ENCODE data around the gene CTCF. TPM values are rescaled to one million over a fixed set of nuclear protein-coding genes. Genes with fewer than 3 reads are reported as not detected.

Gene CTCF
- total and polyA plus RNA-seq, 12 donors: 11.9 to 31.0 (median 23.8) TPM

- ATAC-seq (no peak), DNase-seq (no peak)
- Histone ChIP-seq H3K36me3 (no peaks in the 10 kb centered on the region), H3K27ac (peak overlapping the region; percentile 99 to 100 (median 100)), H3K9me3 (no peaks in the 10 kb centered on the region), H3K4me3 (peak overlapping the region in 6 of 10 donors; percentile 95 to 100 (median 98)), H3K4me1 (peaks cover 6 to 46% (median 34%) of the 10 kb centered on the region in 9 donors), H3K27me3 (no peaks in the 10 kb centered on the region)
- TF ChIP-seq CTCF (IDR thresholded peaks at IDR 0.05): no peak
- 74 to 78% methylated on average over 8 of the region's 8 CpGs for WGBS, 2 donors
- intact Hi-C loops (cut with DNase I): loop anchor here in 8 of 10 donors (5.0 to 10.0 kb wide), 6 partner anchors 81 to 281 kb away; partner anchors contain the start of genes C16orf86 (in 2 of the 8), ENKD1 (in 2 of the 8), ACD (in 1 of the 8) and PARD6A (in 1 of the 8)
Observed at GRCh38 chr16:67560827-67561342, 1.4 kb upstream of the CTCF start.

- WGBS, 2 donors: 10 to 11% methylated on average over 8 of the region's 8 CpGs
- H3K27me3 ChIP-seq: no peaks in the 10 kb centered on the region
- intact Hi-C loops (cut with DNase I): loop anchor here in 8 of 10 donors (5.0 to 10.0 kb wide), 6 partner anchors 81 to 281 kb away; partner anchors contain the start of genes C16orf86 (in 2 of the 8), ENKD1 (in 2 of the 8), ACD (in 1 of the 8) and PARD6A (in 1 of the 8)
- H3K36me3 ChIP-seq: no peaks in the 10 kb centered on the region
- DNase-seq: no peak
- no peak for ATAC-seq
- H3K27ac ChIP-seq: peak overlapping the region; percentile 99 to 100 (median 100)
- H3K9me3 ChIP-seq: no peaks in the 10 kb centered on the region
- TF ChIP-seq CTCF (IDR thresholded peaks at IDR 0.05): no peak
- peak overlapping the region; percentile 26 to 100 (median 98) for H3K4me3 ChIP-seq
- H3K4me1 ChIP-seq: peaks cover 6 to 43% (median 36%) of the 10 kb centered on the region in 9 donors
Observed at GRCh38 chr16:67561501-67561823, 864 bp upstream of the CTCF start.

- intact Hi-C loops (cut with DNase I): loop anchor here in 9 of 10 donors (1.0 to 10.0 kb wide), 12 partner anchors 39 to 280 kb away; partner anchors contain the start of genes ACD (in 3 of the 9), C16orf86 (in 3 of the 9), ENKD1 (in 3 of the 9) and PARD6A (in 3 of the 9)
- Histone ChIP-seq H3K4me3 (peak overlapping the region; percentile 26 to 100 (median 98)), H3K27ac (peak overlapping the region; percentile 99 to 100 (median 100)), H3K4me1 (peaks cover 6 to 48% (median 36%) of the 10 kb centered on the region in 9 donors), H3K9me3 (no peaks in the 10 kb centered on the region), H3K36me3 (no peaks in the 10 kb centered on the region), H3K27me3 (no peaks in the 10 kb centered on the region)
- peak; percentile 97 for DNase-seq
- no peak for TF ChIP-seq CTCF (IDR thresholded peaks at IDR 0.05)
- 0% methylated on average over 39 to 76 of the region's 76 CpGs for WGBS, 2 donors
- peak; percentile 90 to 97 (median 95) for ATAC-seq
Observed at GRCh38 chr16:67561824-67562525, 351 bp upstream of the CTCF start.

- ATAC-seq (peak; percentile 1 to 39 (median 6)), DNase-seq (peak; percentile 50 to 73)
- no peaks in the 10 kb centered on the region for H3K27me3 ChIP-seq
- 0 to 1% methylated on average over 73 to 89 of the region's 96 CpGs for WGBS, 2 donors
- no peaks in the 10 kb centered on the region for H3K9me3 ChIP-seq
- TF ChIP-seq CTCF (IDR thresholded peaks at IDR 0.05): peak in 7 of 9 donors; percentile 3 to 47 (median 29)
- H3K4me1 ChIP-seq: peaks cover 6 to 54% (median 36%) of the 10 kb centered on the region in 9 donors
- H3K36me3 ChIP-seq: no peaks in the 10 kb centered on the region
- intact Hi-C loops (cut with DNase I): loop anchor here in 9 of 10 donors (1.0 to 10.0 kb wide), 12 partner anchors 40 to 279 kb away; partner anchors contain the start of genes ACD (in 3 of the 9), C16orf86 (in 3 of the 9), ENKD1 (in 3 of the 9) and PARD6A (in 3 of the 9)
- H3K4me3 ChIP-seq: peak overlapping the region; percentile 95 to 100 (median 98)
- peak overlapping the region; percentile 99 to 100 (median 100) for H3K27ac ChIP-seq
Observed at GRCh38 chr16:67562918-67563707, 787 bp downstream of the CTCF start.
